DMS 273 (cell line): ENCODE data around the gene OGG1.

ENCODE experiments used
- DNase-seq: peaks from one replicate; lab custom pipeline; 2025; ENCODE audit not compliant: unreplicated experiment; lab: John Stamatoyannopoulos, UW

OGG1 gene

DNA sequence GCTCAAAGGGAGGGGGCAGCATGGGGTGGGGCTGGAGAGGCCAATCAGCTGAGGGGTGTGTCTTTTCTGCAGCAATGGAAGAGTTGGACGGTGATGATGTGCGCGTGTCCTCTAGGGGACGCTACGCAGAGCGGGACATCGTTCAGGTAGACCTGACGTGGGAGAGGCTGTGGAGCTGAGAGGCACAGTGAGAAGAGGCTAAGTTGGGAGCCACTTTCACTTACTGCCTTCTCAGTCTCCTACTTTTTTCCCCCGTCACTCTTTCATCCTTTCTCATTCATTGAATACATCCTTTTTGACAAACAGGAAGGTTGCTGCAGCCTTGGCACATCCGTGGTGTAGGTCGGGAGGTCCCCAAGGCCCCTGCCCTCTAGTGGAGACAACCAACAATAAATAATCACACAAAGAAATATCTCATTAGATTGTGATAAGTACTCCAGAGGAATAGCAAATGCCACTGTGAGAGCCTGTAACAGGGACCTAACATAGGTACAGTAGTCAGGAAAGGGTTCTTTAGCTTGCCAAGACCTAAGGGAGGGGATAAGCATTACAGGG is 22.6 kb upstream of the OGG1 start:
- DNase-seq = peak; percentile 63

DNA sequence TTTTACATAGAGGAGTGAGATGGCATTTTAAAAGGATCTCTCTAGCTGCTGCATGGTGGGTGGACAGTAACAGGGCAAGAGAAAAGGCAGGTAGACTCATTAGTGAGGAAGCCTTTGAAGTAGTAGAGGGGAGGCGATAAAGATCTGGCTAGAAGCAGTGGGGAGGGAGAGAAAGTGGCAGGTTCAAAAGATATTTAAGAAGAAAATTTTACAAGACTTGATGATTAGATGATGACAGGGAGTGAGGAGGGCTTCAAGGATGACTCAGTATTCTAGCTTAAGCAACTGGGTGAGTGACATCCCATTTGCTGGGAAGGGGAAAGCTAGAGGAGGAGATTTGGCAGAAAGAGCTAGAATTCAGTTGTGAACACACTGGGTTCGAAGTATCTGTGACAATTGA is 22.0 kb upstream of the OGG1 start:
- DNase-seq = no peak

DNA sequence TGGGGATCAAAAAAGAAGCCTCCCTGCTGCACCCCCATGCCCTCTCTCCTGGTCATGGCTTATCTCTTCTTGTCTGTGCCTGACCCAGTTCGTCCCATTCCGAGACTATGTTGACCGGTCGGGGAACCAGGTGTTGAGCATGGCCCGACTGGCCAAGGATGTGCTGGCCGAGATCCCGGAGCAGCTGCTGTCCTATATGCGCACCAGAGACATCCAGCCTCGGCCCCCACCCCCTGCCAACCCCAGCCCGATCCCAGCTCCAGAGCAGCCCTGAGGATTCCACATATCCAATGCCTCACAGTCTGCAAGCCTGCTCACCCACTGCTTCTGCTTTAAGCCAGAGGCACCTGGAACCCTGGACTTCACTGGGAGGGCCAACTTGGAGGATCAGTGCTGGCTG is 20.3 kb upstream of the OGG1 start:
- no peak for DNase-seq

DNA sequence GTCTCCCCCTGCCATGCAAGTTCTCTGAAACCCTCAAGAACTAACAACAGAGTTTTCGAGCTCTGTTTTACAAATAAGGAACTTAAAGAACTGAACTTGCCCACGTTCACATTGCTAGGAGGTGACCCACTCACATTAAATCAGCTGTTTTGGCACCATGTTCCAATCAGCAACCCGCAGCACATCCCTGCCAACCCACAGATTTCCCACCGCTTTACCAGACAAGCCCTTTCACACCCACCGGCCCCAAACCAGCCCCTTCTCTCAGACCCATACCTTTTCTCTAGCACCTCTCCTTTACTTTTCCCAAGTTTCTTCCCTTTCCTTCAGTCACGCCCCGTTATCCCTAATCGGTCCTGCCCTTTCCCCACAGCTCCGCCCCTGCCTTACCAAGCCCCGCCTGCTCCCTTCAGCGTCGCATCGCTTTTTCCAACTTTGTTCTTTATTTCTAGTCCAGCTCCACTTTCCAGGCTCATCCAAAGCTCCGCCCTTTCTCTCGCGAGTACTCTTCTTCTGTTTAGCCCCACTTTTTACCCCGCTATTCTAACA is 19.0 kb upstream of the OGG1 start:
- DNase-seq = peak; percentile 93

DNA sequence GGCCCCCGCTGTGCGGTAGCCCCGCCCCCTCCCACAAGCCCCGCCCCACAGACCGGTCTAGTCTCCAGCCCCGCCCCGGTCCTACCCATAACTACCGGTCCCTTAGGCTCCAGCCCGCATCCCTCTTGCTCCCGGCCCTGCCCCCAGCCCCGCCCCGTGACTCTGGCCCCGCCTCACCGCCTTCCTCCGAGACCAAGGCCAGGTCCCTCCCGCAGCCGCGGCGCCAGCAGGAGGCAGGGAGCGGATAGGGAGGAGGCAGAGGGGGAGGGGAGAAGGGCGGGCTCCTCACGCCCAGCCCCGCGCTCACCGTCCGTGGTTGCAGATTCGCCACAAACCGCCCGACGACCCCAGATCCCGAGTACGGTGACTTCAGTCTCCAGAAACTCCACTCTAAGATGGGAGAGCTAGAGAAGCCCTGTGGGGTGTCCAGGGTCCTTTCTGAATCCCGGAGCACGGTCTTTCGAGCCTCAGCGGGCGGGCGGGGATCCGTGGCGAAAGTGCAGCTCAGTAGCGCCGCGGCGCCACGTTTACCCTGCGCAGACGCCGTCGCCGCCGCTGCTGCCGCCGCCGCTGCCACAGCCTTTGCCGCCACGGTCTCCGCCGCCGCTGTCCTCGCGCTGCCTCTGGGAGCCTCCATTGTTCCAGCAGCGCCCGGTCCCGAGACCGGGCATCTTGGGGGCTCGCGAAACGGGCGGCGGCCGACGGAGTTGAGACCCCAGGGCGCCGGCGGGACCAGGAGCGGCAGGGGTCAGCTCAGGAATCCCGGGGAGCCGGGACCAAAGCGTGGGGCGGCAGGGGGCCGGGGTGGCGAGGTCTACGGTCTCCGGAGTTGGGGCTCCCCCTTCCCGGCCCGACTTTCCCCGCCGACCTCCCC is 18.3 kb upstream of the OGG1 start, which contains the start of gene BRPF1:
Gene BRPF1 (plus strand): TSS at position 530 of the 874 bp plus-strand sequence. CDS start 2,406 bp downstream, outside the sequence.
- peak; percentile 98 for DNase-seq

DNA sequence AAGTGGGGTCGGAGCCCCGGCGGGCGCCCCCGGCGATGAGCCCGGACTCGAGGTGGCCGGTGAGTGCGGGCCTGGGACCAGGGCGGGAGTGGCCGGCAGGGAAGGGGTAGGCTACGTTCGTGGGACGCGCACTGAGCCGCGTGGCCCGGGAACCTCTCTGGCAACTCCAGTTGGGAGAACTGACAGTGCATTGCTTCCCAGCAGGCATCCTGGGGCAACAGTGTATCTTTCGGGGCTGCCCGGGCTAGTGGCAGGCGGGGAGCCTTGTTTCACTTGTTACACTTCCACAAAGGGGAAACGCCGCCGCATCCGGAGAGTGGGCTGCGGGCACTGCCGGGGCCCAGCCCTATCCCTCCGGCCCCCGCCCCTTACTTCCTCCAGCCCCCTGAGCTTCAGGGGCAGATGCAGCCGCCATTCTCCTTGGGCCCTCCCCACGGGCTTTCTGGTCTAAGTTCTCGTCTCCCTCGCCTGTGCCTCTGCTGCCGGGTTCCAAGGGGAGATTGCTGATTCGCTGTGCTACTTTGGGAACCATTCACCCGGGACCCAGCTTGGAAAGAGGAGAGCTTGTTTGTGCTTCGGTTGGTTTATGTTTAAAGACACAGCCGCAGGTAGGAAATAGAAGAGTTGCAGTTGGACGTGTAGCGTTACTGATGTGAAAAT is 17.5 kb upstream of the OGG1 start:
- peak; percentile 56 for DNase-seq

DNA sequence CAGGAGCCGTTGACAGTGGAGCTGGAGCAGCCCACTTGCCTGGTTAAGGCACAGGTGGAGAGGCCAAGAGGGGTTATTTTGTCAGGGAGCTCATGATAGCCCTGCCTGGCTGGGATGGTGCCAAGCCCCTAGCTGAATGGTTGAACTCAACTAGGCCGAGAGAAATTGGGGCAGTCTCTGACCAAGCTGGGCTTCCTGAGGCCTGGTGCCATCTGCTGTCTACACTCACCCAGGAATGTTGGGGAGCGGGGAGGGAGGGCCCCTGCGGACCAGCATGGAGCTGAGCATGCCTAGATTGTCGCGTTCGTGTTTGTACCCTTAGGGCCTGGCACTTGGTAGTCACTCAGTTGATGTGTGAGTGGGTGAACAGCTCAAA is 17.0 kb upstream of the OGG1 start:
- peak; percentile 31 for DNase-seq

DNA sequence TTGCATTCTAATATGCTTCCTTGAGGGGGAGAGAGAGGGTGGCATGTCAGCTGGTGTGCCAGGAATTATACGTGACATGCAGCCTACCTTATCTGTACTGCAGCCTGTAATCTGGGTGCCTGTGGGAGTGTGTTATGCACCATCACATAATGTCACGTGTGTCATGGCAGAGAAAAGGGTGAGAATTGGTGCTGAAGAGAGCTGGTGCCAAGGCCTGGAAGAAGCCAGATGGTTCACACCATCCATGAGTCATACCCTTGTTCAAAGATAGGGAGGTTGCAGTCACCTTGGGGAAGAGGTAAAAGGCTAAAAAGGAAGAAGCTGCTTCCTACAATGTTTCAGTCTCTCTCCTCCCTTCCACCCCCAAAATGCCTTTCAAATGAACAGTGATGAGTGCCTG is 12.9 kb upstream of the OGG1 start:
- DNase-seq = no peak

DNA sequence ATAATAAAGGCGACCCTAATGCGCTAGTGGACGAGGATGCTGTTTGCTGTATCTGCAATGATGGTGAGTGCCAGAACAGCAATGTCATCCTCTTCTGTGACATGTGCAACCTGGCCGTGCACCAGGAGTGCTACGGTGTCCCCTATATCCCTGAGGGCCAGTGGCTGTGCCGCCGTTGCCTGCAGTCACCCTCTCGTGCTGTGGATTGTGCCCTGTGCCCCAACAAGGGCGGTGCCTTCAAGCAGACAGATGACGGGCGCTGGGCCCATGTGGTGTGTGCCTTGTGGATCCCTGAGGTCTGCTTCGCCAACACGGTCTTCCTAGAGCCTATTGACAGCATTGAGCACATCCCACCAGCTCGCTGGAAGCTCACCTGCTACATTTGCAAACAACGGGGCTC is 10.6 kb upstream of the OGG1 start:
- no peak for DNase-seq

DNA sequence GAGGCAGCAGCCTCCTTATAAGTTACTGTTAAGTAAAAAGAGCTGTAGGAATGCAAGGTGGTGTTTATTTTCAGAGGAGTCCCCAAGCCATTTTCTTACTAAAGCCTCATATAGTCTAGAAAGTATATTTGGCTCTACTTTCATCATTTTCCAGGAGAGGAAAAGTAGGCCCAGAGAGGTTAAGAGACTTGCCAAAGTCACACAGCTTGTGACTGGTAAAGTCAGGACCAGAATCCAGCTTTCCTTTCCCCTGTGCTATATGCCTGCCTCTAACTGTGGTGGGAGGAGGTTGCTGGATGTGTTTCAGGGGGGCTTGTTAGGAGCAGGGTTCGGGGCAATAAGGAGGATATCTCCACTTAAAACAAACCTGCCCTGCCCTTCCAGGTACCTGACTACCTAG is 7.2 kb upstream of the OGG1 start:
- no peak for DNase-seq

DNA sequence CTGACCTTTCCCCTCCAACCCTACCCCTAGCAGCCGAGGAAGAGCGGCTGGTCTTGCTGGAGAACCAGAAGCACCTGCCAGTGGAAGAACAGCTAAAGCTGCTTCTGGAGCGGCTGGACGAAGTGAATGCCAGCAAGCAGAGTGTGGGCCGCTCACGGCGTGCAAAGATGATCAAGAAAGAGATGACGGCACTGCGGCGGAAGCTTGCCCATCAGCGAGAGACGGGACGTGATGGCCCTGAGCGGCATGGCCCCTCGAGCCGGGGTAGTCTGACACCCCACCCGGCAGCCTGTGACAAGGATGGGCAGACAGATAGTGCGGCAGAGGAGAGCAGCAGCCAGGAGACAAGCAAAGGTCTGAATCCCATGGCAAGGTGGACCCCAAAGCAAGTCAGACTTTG is 6.2 kb upstream of the OGG1 start:
- DNase-seq = no peak

DNA sequence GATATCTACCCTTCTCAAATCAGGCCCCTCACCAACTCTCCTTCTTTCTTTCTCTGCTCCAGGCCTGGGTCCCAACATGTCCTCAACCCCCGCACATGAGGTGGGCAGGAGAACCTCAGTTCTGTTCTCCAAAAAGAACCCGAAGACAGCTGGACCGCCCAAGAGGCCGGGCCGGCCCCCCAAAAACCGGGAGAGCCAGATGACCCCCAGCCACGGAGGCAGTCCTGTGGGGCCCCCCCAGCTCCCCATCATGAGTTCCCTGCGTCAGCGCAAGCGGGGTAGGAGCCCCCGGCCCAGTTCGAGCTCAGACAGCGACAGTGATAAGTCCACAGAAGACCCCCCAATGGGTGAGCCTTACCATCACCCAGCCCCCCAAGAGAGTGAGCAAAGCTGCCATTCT is 5.6 kb upstream of the OGG1 start:
- DNase-seq = no peak

DNA sequence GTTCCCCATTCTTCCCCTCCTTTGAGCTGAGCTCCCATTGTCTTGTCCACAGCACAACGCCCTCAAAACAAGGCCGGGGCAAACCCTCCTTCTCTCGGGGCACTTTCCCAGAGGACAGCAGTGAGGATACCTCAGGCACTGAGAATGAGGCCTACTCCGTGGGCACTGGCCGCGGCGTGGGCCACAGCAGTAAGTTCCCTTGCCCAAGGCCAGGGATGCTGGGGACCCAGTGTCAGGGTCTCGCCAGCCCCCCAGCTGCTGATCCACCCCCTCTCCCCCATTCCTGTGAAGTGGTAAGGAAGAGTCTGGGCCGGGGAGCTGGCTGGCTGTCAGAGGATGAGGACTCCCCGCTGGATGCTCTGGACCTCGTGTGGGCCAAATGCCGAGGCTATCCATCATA is 4.2 kb upstream of the OGG1 start:
- DNase-seq = no peak

DNA sequence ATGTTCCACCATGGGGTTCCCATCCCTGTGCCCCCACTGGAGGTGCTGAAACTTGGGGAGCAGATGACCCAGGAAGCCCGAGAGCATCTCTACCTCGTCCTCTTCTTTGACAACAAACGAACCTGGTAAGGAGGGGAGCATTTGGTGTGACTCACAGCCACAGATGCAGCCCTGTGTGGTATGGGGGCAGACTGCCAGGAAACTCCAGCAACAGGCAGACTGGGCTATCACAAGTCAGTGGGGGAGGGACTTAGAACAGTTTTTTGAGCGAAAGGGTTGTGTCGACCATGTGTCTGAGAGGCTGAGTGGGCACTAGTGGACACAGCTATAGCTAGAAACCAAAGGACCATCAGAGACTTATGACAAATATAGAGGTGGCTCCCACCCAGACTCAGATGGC is 3.4 kb upstream of the OGG1 start:
- DNase-seq = peak; percentile 75

DNA sequence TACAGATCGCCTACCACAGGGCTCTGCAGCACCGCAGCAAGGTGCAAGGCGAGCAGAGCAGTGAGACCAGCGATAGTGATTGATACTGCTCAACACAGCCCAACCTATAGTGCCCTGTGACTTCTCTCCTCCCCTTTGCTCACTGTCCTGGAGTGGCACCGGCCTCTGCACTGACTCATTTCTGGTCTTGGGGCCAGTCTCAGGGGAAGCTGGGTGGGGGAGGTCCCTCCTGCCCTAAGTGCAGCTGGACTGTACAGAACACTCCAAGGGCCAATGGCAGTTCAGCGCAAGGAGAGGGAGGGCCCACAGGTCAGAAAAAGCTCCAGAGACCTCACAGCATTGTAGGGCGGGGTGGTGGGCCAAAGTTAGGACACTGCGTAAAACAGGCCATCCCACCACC is 2.5 kb upstream of the OGG1 start:
- DNase-seq = no peak

DNA sequence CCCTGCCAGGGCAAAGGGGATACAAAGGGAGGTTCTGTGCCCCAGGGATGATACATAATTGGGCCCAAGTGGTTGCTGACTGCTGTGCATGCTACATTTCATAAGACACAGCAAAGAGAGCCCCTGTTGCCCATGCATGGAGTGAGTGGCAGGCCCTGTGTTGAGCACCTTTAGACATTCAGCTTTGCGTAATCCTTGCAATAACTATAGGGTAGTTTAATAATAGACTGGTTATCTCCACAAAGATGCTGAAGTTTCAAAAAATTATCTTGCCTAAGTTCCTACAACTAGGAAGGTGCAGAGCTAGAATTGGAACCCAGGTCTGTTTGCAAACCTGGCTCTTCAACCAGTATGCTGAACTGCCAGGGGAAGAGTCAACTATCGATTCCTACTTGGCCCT is 1.7 kb upstream of the OGG1 start:
- DNase-seq = no peak

DNA sequence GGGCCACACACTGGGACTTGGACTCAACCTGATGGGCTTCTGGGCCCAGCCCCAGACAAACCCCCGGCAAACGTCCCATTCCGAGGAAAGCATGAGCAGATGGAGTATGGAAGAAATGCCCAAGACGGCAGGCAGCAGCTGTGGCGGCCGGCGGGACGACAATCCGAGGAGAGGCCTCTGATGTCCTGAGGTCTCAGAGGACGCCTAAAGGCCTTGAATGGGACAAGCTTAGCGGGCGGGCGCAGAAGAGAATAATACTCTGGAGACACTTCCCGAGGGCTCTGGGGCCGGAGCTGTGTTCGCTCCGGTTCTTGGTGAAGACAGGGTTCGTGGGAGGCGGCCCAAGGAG is 482 bp upstream of the OGG1 start:
- peak; percentile 83 for DNase-seq

DNA sequence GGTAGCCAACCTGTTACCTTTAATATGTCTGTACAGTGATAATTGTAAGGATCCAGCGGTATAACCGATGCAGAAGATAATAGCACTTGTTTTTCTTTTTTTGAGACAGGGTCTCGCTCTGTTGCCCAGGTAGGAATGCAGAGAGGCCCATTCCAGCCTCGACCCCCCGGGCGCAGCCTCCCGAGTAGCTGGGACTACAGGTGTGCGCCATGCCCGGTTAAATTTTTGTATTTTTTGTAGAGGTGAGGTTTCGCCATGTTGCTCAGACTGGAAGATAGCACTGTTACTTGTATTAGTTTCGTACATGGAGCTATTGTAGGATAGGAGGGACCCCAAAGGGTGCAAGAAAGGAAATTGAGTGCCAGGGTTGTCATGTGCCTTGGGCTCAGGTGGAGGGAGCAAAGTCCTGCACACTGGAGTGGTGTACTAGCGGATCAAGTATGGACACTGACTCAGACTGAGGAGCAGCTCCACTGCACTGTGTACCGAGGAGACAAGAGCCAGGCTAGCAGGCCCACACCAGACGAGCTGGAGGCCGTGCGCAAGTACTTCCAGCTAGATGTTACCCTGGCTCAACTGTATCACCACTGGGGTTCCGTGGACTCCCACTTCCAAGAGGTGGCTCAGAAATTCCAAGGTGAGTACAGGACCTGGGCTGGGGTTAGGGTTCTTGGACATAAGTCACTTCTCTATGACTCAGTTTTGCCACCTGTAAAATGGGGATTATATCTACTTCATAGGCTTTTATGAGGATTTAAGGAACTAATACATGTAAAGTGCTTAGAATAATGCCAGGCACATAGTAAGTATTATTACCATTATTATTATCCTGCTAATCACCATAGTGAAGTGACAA is 1.0 kb downstream of the OGG1 start:
- DNase-seq = peak; percentile 17

DNA sequence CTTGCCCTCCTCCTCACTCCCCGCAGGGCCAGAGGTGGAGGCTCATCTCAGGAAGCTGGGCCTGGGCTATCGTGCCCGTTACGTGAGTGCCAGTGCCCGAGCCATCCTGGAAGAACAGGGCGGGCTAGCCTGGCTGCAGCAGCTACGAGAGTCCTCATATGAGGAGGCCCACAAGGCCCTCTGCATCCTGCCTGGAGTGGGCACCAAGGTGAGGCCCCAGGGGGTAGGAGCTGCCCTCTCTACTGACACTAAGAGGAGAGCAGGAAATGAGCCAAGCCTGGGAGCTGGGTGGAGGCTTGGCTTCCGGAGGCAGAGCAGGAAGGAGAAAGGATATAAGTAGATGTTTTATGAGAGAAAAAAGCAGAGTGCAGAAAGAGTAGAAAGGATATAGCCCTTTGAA is 4.9 kb downstream of the OGG1 start:
- DNase-seq = no peak

DNA sequence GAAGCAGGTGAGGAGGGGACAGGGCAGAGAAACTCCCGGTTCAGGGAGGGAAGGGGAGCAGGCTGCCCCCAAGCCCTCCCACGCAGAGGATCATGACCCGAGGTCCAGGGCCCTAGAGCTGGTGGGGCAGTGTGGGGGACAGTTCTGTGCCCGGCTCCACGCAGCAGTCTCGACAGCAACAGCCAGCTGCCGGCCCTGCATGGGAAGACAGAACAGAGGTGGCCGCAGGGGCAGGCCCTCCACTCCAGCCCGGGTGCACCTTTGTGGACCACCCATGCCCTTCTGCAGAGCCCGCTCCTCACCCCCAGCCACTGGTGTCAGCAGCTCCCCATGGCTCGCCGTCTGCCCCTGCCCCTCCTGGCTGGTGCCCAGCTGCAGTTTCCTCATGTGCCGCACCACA is 7.7 kb downstream of the OGG1 start:
- no peak for DNase-seq
